ENCODE results near the gene BACH2.

- TF ChIP-seq CTCF (conservative IDR thresholded peaks at IDR 0.05) (no peak), ZFX (IDR thresholded peaks at IDR 0.05) (no peak)
Observed at GRCh38 chr6:89888871-89889270, 407.8 kb downstream of the BACH2 start.

Data from C4-2B (cell line).